ENCODE measurements around the gene ENOSF1.

The ENOSF1 gene

DNA sequence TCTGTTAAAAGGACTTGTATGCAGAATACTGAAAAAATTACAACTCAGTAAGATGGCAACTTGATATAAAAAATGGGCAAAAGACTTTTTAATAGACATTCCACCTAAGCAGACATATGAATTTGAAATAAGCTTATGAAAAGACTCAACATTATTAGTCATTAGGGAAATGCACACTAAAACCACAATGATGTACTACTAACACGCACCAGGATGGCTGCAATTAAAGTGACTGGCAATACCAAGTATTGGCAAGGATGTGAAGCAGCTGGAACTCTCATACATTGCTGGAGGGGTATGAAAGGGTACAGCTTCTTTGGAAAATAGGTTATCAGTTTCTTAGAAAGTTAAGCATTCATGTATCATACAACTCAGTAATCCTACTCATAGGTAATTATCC lies 3.2 kb upstream of the ENOSF1 start:
- DNase-seq (ENCODE audit: extremely low read depth, low read depth), result peak; percentile 49
- TF ChIP-seq, protein P1, sequence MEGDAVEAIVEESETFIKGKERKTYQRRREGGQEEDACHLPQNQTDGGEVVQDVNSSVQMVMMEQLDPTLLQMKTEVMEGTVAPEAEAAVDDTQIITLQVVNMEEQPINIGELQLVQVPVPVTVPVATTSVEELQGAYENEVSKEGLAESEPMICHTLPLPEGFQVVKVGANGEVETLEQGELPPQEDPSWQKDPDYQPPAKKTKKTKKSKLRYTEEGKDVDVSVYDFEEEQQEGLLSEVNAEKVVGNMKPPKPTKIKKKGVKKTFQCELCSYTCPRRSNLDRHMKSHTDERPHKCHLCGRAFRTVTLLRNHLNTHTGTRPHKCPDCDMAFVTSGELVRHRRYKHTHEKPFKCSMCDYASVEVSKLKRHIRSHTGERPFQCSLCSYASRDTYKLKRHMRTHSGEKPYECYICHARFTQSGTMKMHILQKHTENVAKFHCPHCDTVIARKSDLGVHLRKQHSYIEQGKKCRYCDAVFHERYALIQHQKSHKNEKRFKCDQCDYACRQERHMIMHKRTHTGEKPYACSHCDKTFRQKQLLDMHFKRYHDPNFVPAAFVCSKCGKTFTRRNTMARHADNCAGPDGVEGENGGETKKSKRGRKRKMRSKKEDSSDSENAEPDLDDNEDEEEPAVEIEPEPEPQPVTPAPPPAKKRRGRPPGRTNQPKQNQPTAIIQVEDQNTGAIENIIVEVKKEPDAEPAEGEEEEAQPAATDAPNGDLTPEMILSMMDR (IDR thresholded peaks at IDR 0.05; ENCODE audit: low read depth, low read length), result no peak

DNA sequence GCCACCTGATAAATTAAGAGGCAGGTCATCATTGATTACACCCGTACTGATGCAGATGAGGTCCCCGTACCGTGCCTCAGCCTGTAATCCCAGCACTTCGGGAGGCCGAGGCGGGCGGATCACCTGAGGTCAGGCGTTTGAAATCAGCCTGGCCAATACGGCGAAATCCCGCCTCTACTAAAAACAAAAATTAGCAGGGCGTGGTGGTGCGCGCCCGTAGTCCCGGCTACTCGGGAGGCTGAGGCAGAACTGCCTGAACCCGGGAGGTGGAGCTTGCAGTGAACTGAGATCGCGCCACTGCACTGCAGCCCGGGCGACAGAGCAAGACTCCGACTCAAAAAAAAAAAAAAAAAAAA lies 683 bp upstream of the ENOSF1 start:
- DNase-seq (ENCODE audit: extremely low read depth, low read depth), result no peak
- TF ChIP-seq, protein P1 (IDR thresholded peaks at IDR 0.05; ENCODE audit: low read depth, low read length), result no peak

GRCh38 chr18:711657-712400 lies 601 bp downstream of the ENOSF1 start:
- DNase-seq (ENCODE audit: extremely low read depth, low read depth), result peak; percentile 64
- TF ChIP-seq, protein P1 (IDR thresholded peaks at IDR 0.05; ENCODE audit: low read depth, low read length), result no peak; the same call in 1 of the 2 replicates

- TF ChIP-seq, protein P1 (IDR thresholded peaks at IDR 0.05; ENCODE audit: low read depth, low read length), result no peak
- no peak for DNase-seq (ENCODE audit: extremely low read depth, low read depth)
These were observed 1.1 kb downstream of the ENOSF1 start for GRCh38 chr18:711310-711656.

DNA sequence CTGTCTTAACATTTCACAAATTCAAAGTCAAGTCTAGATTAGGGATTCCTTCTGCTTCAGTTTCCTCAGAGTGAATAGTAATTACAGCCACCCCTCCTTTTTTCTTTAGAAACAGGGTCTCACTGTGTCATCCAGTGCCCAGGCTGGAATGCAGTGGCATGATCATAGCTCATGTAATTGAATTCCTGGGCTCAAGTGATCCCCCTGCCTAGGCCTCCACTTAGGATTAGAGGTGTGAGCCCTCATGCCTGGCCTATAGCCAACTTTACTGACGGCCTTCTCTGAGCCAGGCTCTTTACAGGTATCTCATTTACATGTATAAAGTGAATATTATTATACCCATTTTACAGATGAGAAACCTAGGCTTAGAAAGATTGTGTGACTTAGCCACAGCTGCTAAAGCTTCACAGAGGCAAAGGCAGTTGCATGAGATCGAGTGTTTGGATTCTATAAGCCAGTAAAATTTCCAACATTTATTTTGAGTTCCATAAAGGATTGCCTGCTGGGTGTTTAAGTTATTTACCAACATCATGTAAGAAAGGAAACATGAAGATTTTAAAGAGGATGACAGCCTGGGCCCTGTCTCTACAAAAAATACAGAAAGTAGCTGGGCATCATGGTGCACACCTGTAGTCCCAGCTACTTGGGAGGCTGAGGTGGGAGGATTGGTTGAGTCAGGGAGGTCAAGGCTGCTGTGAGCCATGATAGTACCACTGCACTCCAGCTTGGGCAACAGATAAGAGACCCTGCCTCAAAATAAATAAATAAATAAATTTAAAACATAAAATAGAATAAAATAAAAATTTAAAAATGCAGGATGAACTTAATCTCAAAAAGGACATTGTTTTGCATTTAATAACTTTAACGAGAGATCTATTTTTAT lies 1.8 kb downstream of the ENOSF1 start:
- TF ChIP-seq, protein P1 (IDR thresholded peaks at IDR 0.05; ENCODE audit: low read depth, low read length), result no peak
- DNase-seq (ENCODE audit: extremely low read depth, low read depth), result no peak

DNA sequence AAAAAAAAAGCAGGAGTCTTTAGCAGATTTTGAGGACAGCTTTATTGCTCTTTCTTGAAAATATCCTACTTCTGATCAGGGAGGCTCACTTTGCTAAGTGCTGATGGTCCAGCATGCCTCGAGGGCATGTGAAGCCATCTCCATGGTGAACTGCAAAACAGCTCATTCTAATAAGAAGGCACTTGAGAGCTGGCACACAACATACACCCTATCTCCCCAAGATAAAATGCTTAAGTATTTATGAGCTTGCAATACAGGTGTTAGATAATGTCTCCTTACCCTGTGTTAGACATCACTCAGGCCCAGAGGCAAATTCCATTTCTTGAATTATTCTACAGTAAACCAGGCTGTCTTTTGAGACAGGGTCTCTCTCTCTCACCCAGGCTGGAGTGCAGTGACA lies 2.7 kb downstream of the ENOSF1 start:
- DNase-seq (ENCODE audit: extremely low read depth, low read depth), result no peak
- TF ChIP-seq, protein P1 (IDR thresholded peaks at IDR 0.05; ENCODE audit: low read depth, low read length), result no peak

GRCh38 chr18:708096-708495 lies 4.3 kb downstream of the ENOSF1 start:
- DNase-seq (ENCODE audit: extremely low read depth, low read depth), result no peak
- TF ChIP-seq, protein P1 (IDR thresholded peaks at IDR 0.05; ENCODE audit: low read depth, low read length), result no peak
